ENCODE results near the gene ARRB1.

DNA sequence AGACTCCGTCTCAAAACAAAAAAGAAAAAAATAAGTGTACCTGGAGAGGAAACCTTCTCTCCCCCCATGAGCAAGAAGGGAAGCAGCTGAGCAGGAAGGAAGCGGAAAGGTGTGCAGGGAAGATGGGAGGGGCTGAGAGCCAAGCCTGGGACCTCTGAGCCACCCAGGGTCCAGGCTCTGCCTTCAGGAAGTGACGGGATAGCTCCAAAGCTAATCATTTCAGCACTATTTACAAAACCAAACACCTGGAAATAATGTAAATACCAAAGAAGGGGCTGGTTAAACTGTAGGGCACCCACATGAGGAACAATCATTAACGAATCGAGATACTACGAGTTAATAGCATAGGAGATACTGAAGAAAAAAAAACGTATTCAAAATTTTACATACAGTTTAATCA is 27.9 kb downstream of the ARRB1 start:
- TF ChIP-seq, protein P1, sequence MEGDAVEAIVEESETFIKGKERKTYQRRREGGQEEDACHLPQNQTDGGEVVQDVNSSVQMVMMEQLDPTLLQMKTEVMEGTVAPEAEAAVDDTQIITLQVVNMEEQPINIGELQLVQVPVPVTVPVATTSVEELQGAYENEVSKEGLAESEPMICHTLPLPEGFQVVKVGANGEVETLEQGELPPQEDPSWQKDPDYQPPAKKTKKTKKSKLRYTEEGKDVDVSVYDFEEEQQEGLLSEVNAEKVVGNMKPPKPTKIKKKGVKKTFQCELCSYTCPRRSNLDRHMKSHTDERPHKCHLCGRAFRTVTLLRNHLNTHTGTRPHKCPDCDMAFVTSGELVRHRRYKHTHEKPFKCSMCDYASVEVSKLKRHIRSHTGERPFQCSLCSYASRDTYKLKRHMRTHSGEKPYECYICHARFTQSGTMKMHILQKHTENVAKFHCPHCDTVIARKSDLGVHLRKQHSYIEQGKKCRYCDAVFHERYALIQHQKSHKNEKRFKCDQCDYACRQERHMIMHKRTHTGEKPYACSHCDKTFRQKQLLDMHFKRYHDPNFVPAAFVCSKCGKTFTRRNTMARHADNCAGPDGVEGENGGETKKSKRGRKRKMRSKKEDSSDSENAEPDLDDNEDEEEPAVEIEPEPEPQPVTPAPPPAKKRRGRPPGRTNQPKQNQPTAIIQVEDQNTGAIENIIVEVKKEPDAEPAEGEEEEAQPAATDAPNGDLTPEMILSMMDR (IDR thresholded peaks at IDR 0.05; ENCODE audit: low read depth, low read length) = no peak
- TF ChIP-seq EZH2phosphoT487 (IDR thresholded peaks at IDR 0.05; ENCODE audit: low read depth) = no peak

Data from OCI-LY3 (cell line).